IMR-90 (cell line): ENCODE data around the gene ZDHHC17. TPM values are rescaled to one million over a fixed set of nuclear protein-coding genes. Genes with fewer than 3 reads are reported as not detected.

ENCODE experiments used
- ATAC-seq: fragments of 200-7000 bp; cut with Tn5 transposase; 2 replicates; pipeline ENCODE4 v1.9.1; 2020; ENCODE audit warnings: low read depth, mild to moderate bottlenecking, moderate library complexity
- BruUV-seq: library from RNA; stranded (reverse); fragments of 400-500 nt; replicated peaks from 2 replicates; lab custom pipeline; 2021; lab: Mats Ljungman, UMichigan
- CTCF ChIA-PET: fragments of 300-600 bp; formaldehyde crosslinking; extraction: SDS; loops from one replicate; lab custom pipeline; 2021; ENCODE audit warnings: antibody characterized with exemption; lab: Yijun Ruan, JAX
- POLR2A ChIA-PET: fragments of 300-600 bp; sonication (Branson Sonifier 250); formaldehyde crosslinking; loops from one replicate; lab custom pipeline; 2022; ENCODE audit warnings: antibody characterized with exemption; ENCODE audit not compliant: unreplicated experiment; lab: Charles Lee
- DNase-seq: peaks from one replicate; pipeline ENCODE4 v3.0.0; 2013
- H2AFZ ChIP-seq: replicated peaks from 2 replicates; pipeline ENCODE3; 2013; ENCODE audit warnings: low read length, mild to moderate bottlenecking; ENCODE audit not compliant: poor library complexity
- H2AK5ac ChIP-seq: 2 replicates; pipeline ENCODE4 v1.6.1; 2013; ENCODE audit warnings: low read depth, low read length, inconsistent platforms
- H2AK9ac ChIP-seq: replicated peaks from 2 replicates; pipeline ENCODE3; 2013; ENCODE audit warnings: mild to moderate bottlenecking, low read depth, low read length, moderate library complexity; ENCODE audit not compliant: poor library complexity
- H2BK120ac ChIP-seq: 2 replicates; pipeline ENCODE4 v1.6.1; 2013; ENCODE audit warnings: low read depth, low read length, inconsistent platforms
- H2BK15ac ChIP-seq: 3 replicates; pipeline ENCODE4 v1.6.1; 2013; ENCODE audit warnings: low read depth, low read length, inconsistent platforms
- H2BK20ac ChIP-seq: 2 replicates; pipeline ENCODE4 v1.6.1; 2013; ENCODE audit warnings: low read depth, mild to moderate bottlenecking, inconsistent platforms, low read length, moderate library complexity
- H2BK5ac ChIP-seq: 2 replicates; pipeline ENCODE4 v1.6.1; 2013; ENCODE audit warnings: mild to moderate bottlenecking, low read depth, low read length, inconsistent platforms; ENCODE audit not compliant: poor library complexity, severe bottlenecking
- H3K14ac ChIP-seq: replicated peaks from 2 replicates; pipeline ENCODE4 v1.6.1; 2013; ENCODE audit warnings: low read depth, low read length, inconsistent platforms
- H3K18ac ChIP-seq: 2 replicates; pipeline ENCODE4 v1.6.1; 2013; ENCODE audit warnings: low read depth, low read length, control low read depth
- H3K23ac ChIP-seq: 2 replicates; pipeline ENCODE4 v1.6.1; 2013; ENCODE audit warnings: low read depth, low read length, inconsistent platforms
- H3K27ac ChIP-seq: 2 replicates; pipeline ENCODE4 v1.5.1; 2013; ENCODE audit warnings: mild to moderate bottlenecking, control low read depth, low read length; ENCODE audit not compliant: insufficient read depth
- H3K27me3 ChIP-seq: 2 replicates; pipeline ENCODE4 v1.6.1; 2013; ENCODE audit warnings: low read length; ENCODE audit not compliant: control insufficient read depth, insufficient read depth
- H3K36me3 ChIP-seq: 2 replicates; pipeline ENCODE4 v1.6.1; 2013; ENCODE audit warnings: low read length, mixed read lengths; ENCODE audit not compliant: control insufficient read depth, insufficient read depth
- H3K4ac ChIP-seq: 2 replicates; pipeline ENCODE4 v1.6.1; 2013; ENCODE audit warnings: low read depth, low read length, inconsistent platforms
- H3K4me1 ChIP-seq: 2 replicates; pipeline ENCODE4 v1.6.1; 2013; ENCODE audit warnings: low read length, mixed read lengths; ENCODE audit not compliant: control insufficient read depth, insufficient read depth
- H3K4me2 ChIP-seq: 2 replicates; pipeline ENCODE4 v1.6.1; 2013; ENCODE audit warnings: low read depth, mild to moderate bottlenecking, control low read depth, low read length, moderate library complexity
- H3K4me3 ChIP-seq: 2 replicates; pipeline ENCODE4 v1.5.1; 2013; ENCODE audit warnings: low read depth, mild to moderate bottlenecking, control low read depth, low read length, moderate library complexity; ENCODE audit not compliant: insufficient read depth
- H3K56ac ChIP-seq: 2 replicates; pipeline ENCODE4 v1.6.1; 2013; ENCODE audit warnings: low read length, inconsistent platforms; ENCODE audit not compliant: insufficient read depth; ENCODE audit errors: extremely low read depth
- H3K79me1 ChIP-seq, 2 experiments: 2 replicates each; pipeline ENCODE4 v1.6.1; 2013; ENCODE audit warnings: low read length in 2 of 2, inconsistent platforms in 1 of 2, low read depth in 1 of 2
- H3K9ac ChIP-seq: 2 replicates; pipeline ENCODE4 v1.6.1; 2013; ENCODE audit warnings: low read depth, low read length, control low read depth
- H3K9me1 ChIP-seq: 2 replicates; pipeline ENCODE4 v1.6.1; 2013; ENCODE audit warnings: low read length, inconsistent platforms; ENCODE audit not compliant: insufficient read depth
- H3K9me3 ChIP-seq: 2 replicates; pipeline ENCODE4 v1.6.1; 2013; ENCODE audit warnings: low read length; ENCODE audit not compliant: control insufficient read depth, insufficient read depth
- H4K20me1 ChIP-seq: 2 replicates; pipeline ENCODE4 v1.6.1; 2013; ENCODE audit warnings: low read length, inconsistent platforms; ENCODE audit not compliant: insufficient read depth
- H4K5ac ChIP-seq: 2 replicates; pipeline ENCODE4 v1.6.1; 2013; ENCODE audit warnings: mild to moderate bottlenecking, low read depth, low read length, control low read depth
- H4K8ac ChIP-seq, 2 experiments: 2 replicates each; pipeline ENCODE4 v1.6.1; 2013; ENCODE audit warnings: low read depth in 2 of 2, low read length in 2 of 2, control low read depth in 1 of 2, inconsistent platforms in 1 of 2
- H4K91ac ChIP-seq: 2 replicates; pipeline ENCODE4 v1.6.1; 2013; ENCODE audit warnings: low read depth, low read length, inconsistent platforms; ENCODE audit not compliant: insufficient read depth
- BHLHE40 ChIP-seq: fragments of 150-350 bp; IDR thresholded peaks from 2 replicates; pipeline ENCODE4 v1.6.1; 2016; ENCODE audit warnings: mild to moderate bottlenecking, low read depth, low read length
- CHD1 ChIP-seq: IDR thresholded peaks from 2 replicates; pipeline ENCODE4 v1.6.1; 2012; ENCODE audit warnings: low read depth, low read length, improper control_type of control experiment
- MAZ ChIP-seq: IDR thresholded peaks from 2 replicates; pipeline ENCODE4 v1.6.1; 2012; ENCODE audit warnings: low read depth, mild to moderate bottlenecking, low read length, improper control_type of control experiment, moderate library complexity, borderline replicate concordance
- RAD21 ChIP-seq: IDR thresholded peaks from 2 replicates; pipeline ENCODE4 v1.6.1; 2012; ENCODE audit warnings: low read length, improper control_type of control experiment
- SMC3 ChIP-seq: fragments of 150-350 bp; IDR thresholded peaks from 2 replicates; pipeline ENCODE4 v1.6.1; 2016; ENCODE audit warnings: low read depth, mild to moderate bottlenecking, antibody characterized with exemption, low read length, moderate library complexity
- WGBS, 2 experiments: methylation state at CpG; one replicate each; pipeline versions ENCODE4 v1.1.5 to v1.1.7; 2013; ENCODE audit warnings: missing lambda C conversion rate in 2 of 2; ENCODE audit not compliant: insufficient read length in 1 of 2; ENCODE audit errors: extremely low coverage in 2 of 2; 5-methylcytosine and 5-hydroxymethylcytosine counted together
- dilution Hi-C: fragments of 300-500 bp; cut with HindIII; formaldehyde crosslinking; loops from one replicate; pipeline ENCODE4 v1.14.3; 2018; ENCODE audit warnings: low sequenced_read_pairs; ENCODE audit not compliant: unreplicated experiment
- in situ Hi-C: fragments of 300-500 bp; cut with MboI; formaldehyde crosslinking; loops from 3 replicates; pipeline ENCODE4 v1.14.3; 2019; ENCODE audit warnings: low sequenced_read_pairs, inconsistent platforms, mixed read lengths
- intact Hi-C: fragments of 100-400 bp; cut with micrococcal nuclease; formaldehyde crosslinking; loops from 2 replicates; pipeline ENCODE4 v1.10.0; 2022
- polyA plus RNA-seq, 3 experiments: library from polyadenylated mRNA; depleted of rRNA; stranded (reverse); fragments of >200 nt; gene quantifications; 2 replicates each; pipeline ENCODE4 v1.2.3, GENCODE V29; 2012; ENCODE audit warnings: low replicate concordance in 1 of 3
- total RNA-seq: library from RNA; depleted of rRNA; stranded (reverse); fragments of >200 nt; gene quantifications from 2 replicates; pipeline ENCODE4 v1.2.3, GENCODE V29; 2012
- TF ChIP-seq, protein P1 (sequence below): conservative IDR thresholded peaks from 2 replicates; pipeline ENCODE4 v1.5.1; 2012; ENCODE audit warnings: mild to moderate bottlenecking, low read depth, low read length, improper control_type of control experiment
- TF ChIP-seq, protein P2 (sequence below): fragments of 150-350 bp; IDR thresholded peaks from 2 replicates; pipeline ENCODE4 v1.6.1; 2017; ENCODE audit warnings: mild to moderate bottlenecking, antibody characterized with exemption, low read length, low read depth

The ZDHHC17 gene
- total and polyA plus RNA-seq, 2 of the 4 experiments (the other 2 are of a cell fraction), result 23.3 to 125 TPM

DNA sequence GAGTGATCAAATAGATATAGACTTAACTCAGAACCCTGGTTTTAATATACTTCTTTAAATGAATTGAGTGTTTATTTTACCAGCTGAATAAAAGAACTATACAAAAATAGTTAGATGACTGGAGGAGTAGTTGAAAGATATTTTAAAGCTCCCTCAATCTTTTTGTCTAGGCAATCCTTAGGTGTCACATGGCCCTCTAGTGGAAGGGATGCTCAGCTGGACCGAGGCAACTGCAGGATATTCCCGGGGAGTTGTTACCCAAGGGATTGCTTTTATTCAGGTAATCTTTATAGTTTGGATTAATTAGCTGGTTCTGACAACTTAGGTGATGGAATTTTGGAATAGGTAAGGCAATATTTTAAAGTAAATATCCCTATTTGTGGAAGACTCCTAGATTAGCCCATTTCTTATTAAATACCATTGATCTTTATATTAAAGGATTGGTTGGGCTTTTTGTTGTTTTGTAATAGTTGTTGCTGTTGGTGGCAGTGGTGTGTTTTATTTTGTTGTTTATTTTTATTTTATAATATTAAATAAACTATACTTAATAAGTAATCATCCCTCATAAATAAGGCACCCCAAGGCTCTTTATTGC is 57.1 kb downstream of the ZDHHC17 start:
- Histone ChIP-seq H2BK5ac (no peak overlapping the region), H2BK120ac (no peak overlapping the region), H3K79me1 (peaks cover 6 to 7% of the 10 kb centered on the region in 2 experiments; a peak in 3 of 4 replicates), H4K5ac (no peak overlapping the region), H3K4ac (no peak overlapping the region), H3K23ac (no peak overlapping the region), H3K4me1 (no peaks in the 10 kb centered on the region; the same call in 1 of the 2 replicates), H3K27me3 (no peaks in the 10 kb centered on the region), H3K4me2 (no peak overlapping the region), H3K9me1 (peaks cover 3% of the 10 kb centered on the region; the same call in 1 of the 2 replicates), H3K18ac (no peak overlapping the region), H3K4me3 (no peak overlapping the region), H2AFZ (no peak overlapping the region), H3K56ac (no peak overlapping the region), H4K20me1 (no peaks in the 10 kb centered on the region), H2AK9ac (no peak overlapping the region), H2BK15ac (no peak overlapping the region), H4K91ac (no peak overlapping the region), H3K36me3 (peaks cover 6% of the 10 kb centered on the region; the same call in 1 of the 2 replicates), H3K9me3 (no peaks in the 10 kb centered on the region), H4K8ac (no peak overlapping the region), H2BK20ac (no peak overlapping the region), H2AK5ac (no peak overlapping the region), H3K27ac (no peak overlapping the region), H3K14ac (no peak overlapping the region), H3K9ac (no peak overlapping the region)
- TF ChIP-seq, protein P1, sequence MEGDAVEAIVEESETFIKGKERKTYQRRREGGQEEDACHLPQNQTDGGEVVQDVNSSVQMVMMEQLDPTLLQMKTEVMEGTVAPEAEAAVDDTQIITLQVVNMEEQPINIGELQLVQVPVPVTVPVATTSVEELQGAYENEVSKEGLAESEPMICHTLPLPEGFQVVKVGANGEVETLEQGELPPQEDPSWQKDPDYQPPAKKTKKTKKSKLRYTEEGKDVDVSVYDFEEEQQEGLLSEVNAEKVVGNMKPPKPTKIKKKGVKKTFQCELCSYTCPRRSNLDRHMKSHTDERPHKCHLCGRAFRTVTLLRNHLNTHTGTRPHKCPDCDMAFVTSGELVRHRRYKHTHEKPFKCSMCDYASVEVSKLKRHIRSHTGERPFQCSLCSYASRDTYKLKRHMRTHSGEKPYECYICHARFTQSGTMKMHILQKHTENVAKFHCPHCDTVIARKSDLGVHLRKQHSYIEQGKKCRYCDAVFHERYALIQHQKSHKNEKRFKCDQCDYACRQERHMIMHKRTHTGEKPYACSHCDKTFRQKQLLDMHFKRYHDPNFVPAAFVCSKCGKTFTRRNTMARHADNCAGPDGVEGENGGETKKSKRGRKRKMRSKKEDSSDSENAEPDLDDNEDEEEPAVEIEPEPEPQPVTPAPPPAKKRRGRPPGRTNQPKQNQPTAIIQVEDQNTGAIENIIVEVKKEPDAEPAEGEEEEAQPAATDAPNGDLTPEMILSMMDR, result peak; percentile 59
- TF ChIP-seq RAD21 (peak; percentile 49), BHLHE40 (no peak), SMC3 (peak; percentile 41), CHD1 (no peak), MAZ (no peak)
- TF ChIP-seq, protein P2, sequence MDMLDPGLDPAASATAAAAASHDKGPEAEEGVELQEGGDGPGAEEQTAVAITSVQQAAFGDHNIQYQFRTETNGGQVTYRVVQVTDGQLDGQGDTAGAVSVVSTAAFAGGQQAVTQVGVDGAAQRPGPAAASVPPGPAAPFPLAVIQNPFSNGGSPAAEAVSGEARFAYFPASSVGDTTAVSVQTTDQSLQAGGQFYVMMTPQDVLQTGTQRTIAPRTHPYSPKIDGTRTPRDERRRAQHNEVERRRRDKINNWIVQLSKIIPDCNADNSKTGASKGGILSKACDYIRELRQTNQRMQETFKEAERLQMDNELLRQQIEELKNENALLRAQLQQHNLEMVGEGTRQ, result peak; percentile 50; the same call in 1 of the 2 replicates
- intact Hi-C loops, result loop anchor here (1.0 to 5.0 kb wide), 2 partner anchors 101 to 190 kb away; no protein-coding TSS in a partner anchor
- BruUV-seq, result no TSS peak
- ATAC-seq (peak; percentile 69), DNase-seq (peak; percentile 47)
- in situ Hi-C loops, result no loop called here
- dilution Hi-C loops, result no loop called here
- CTCF ChIA-PET, result interaction anchor here (0.6 to 1.7 kb wide), 10 partner anchors 8 to 190 kb away, joined by 3 to 14 read pairs (median 5); no protein-coding TSS in a partner anchor
- no CpG with 5 or more reads among the region's 2 CpGs for WGBS, 2 experiments
- POLR2A ChIA-PET, result interaction anchor here (0.6 kb wide), 1 partner anchor 871 kb away, joined by 3 read pairs; no protein-coding TSS in a partner anchor
